ENCODE results near the gene SARM1. TPM values are rescaled to one million over a fixed set of nuclear protein-coding genes. Genes with fewer than 3 reads are reported as not detected.

SARM1 gene
- total RNA-seq, 1 donor from 2014 or later: 12.8 TPM

GRCh38 chr17:28399808-28400207, 28.3 kb downstream of the SARM1 start:
- Mint-ChIP-seq H3K9me3 (ENCODE audit: unreplicated experiment) (no peaks in the 10 kb centered on the region), H3K4me1 (ENCODE audit: low read depth, unreplicated experiment) (peaks cover 15% of the 10 kb centered on the region), H3K27me3 (ENCODE audit: low read depth, unreplicated experiment) (peaks cover 13% of the 10 kb centered on the region), H3K27ac (ENCODE audit: unreplicated experiment) (no peak overlapping the region), H3K4me3 (ENCODE audit: unreplicated experiment) (no peak overlapping the region), H3K36me3 (ENCODE audit: low read depth, unreplicated experiment) (peaks cover 17% of the 10 kb centered on the region)
- H3K79me2 ChIP-seq (ENCODE audit: insufficient read depth, low read length): no peaks in the 10 kb centered on the region
- no peak overlapping the region for H3K4me3 ChIP-seq (ENCODE audit: insufficient read depth, low read depth, low read length)
- no peaks in the 10 kb centered on the region for H3K9me3 ChIP-seq (ENCODE audit: insufficient read depth, low read depth, low read length)
- H3K4me1 ChIP-seq (ENCODE audit: insufficient read depth, low read length): no peaks in the 10 kb centered on the region
- DNase-seq (ENCODE audit: low read depth): no peak
- H3K9ac ChIP-seq (ENCODE audit: low read length): no peak overlapping the region
- H3K36me3 ChIP-seq (ENCODE audit: insufficient read depth, low read length): no peaks in the 10 kb centered on the region
- H4K20me1 ChIP-seq (ENCODE audit: insufficient read depth, low read length): peaks cover 5% of the 10 kb centered on the region
- no peak overlapping the region for H3K4me2 ChIP-seq (ENCODE audit: low read length)
- H2AFZ ChIP-seq (ENCODE audit: low read depth, low read length): no peak overlapping the region
- H3K27me3 ChIP-seq (ENCODE audit: insufficient read depth, low read length): peaks cover 2% of the 10 kb centered on the region
- no peak for FAIRE-seq
- TF ChIP-seq EZH2 (IDR thresholded peaks at IDR 0.05; ENCODE audit: insufficient read depth, low read length) (no peak), CTCF (IDR thresholded peaks at IDR 0.05; ENCODE audit: insufficient read depth, low read depth, low read length) (no peak)
- H3K27ac ChIP-seq (ENCODE audit: low read depth, low read length): no peak overlapping the region

- Histone ChIP-seq H3K9me3 (ENCODE audit: insufficient read depth, low read depth, low read length) (no peaks in the 10 kb centered on the region), H3K9ac (ENCODE audit: low read length) (no peak overlapping the region), H3K4me1 (ENCODE audit: insufficient read depth, low read length) (peaks cover 6% of the 10 kb centered on the region), H3K36me3 (ENCODE audit: insufficient read depth, low read length) (no peaks in the 10 kb centered on the region), H4K20me1 (ENCODE audit: insufficient read depth, low read length) (peaks cover 5% of the 10 kb centered on the region), H3K4me3 (ENCODE audit: insufficient read depth, low read depth, low read length) (no peak overlapping the region), H3K79me2 (ENCODE audit: insufficient read depth, low read length) (no peaks in the 10 kb centered on the region), H3K4me2 (ENCODE audit: low read length) (no peak overlapping the region), H3K27ac (ENCODE audit: low read depth, low read length) (no peak overlapping the region), H3K27me3 (ENCODE audit: insufficient read depth, low read length) (peaks cover 2% of the 10 kb centered on the region), H2AFZ (ENCODE audit: low read depth, low read length) (no peak overlapping the region)
- peaks cover 16% of the 10 kb centered on the region for H3K36me3 Mint-ChIP-seq (ENCODE audit: low read depth, unreplicated experiment)
- peaks cover 18% of the 10 kb centered on the region for H3K27me3 Mint-ChIP-seq (ENCODE audit: low read depth, unreplicated experiment)
- H3K9me3 Mint-ChIP-seq (ENCODE audit: unreplicated experiment): no peaks in the 10 kb centered on the region
- no peak for FAIRE-seq
- no peak overlapping the region for H3K4me3 Mint-ChIP-seq (ENCODE audit: unreplicated experiment)
- TF ChIP-seq EZH2 (IDR thresholded peaks at IDR 0.05; ENCODE audit: insufficient read depth, low read length): no peak
- TF ChIP-seq CTCF (IDR thresholded peaks at IDR 0.05; ENCODE audit: insufficient read depth, low read depth, low read length): no peak
- H3K27ac Mint-ChIP-seq (ENCODE audit: unreplicated experiment): no peak overlapping the region
- peaks cover 8% of the 10 kb centered on the region for H3K4me1 Mint-ChIP-seq (ENCODE audit: low read depth, unreplicated experiment)
- DNase-seq (ENCODE audit: low read depth): no peak
Observed at GRCh38 chr17:28402224-28402630, 30.7 kb downstream of the SARM1 start.

- TF ChIP-seq EZH2 (IDR thresholded peaks at IDR 0.05; ENCODE audit: insufficient read depth, low read length) (no peak), CTCF (IDR thresholded peaks at IDR 0.05; ENCODE audit: insufficient read depth, low read depth, low read length) (no peak)
- peaks cover 18% of the 10 kb centered on the region for H3K27me3 Mint-ChIP-seq (ENCODE audit: low read depth, unreplicated experiment)
- H3K4me3 Mint-ChIP-seq (ENCODE audit: unreplicated experiment): no peak overlapping the region
- no peak overlapping the region for H3K9ac ChIP-seq (ENCODE audit: low read length)
- H3K4me1 Mint-ChIP-seq (ENCODE audit: low read depth, unreplicated experiment): peaks cover 8% of the 10 kb centered on the region
- H2AFZ ChIP-seq (ENCODE audit: low read depth, low read length): no peak overlapping the region
- H3K27ac Mint-ChIP-seq (ENCODE audit: unreplicated experiment): no peak overlapping the region
- no peaks in the 10 kb centered on the region for H3K9me3 ChIP-seq (ENCODE audit: insufficient read depth, low read depth, low read length)
- H4K20me1 ChIP-seq (ENCODE audit: insufficient read depth, low read length): peaks cover 5% of the 10 kb centered on the region
- H3K4me3 ChIP-seq (ENCODE audit: insufficient read depth, low read depth, low read length): no peak overlapping the region
- no peaks in the 10 kb centered on the region for H3K36me3 ChIP-seq (ENCODE audit: insufficient read depth, low read length)
- FAIRE-seq (no peak), DNase-seq (ENCODE audit: low read depth) (no peak)
- H3K4me2 ChIP-seq (ENCODE audit: low read length): no peak overlapping the region
- H3K4me1 ChIP-seq (ENCODE audit: insufficient read depth, low read length): peaks cover 6% of the 10 kb centered on the region
- peaks cover 2% of the 10 kb centered on the region for H3K27me3 ChIP-seq (ENCODE audit: insufficient read depth, low read length)
- no peaks in the 10 kb centered on the region for H3K9me3 Mint-ChIP-seq (ENCODE audit: unreplicated experiment)
- H3K79me2 ChIP-seq (ENCODE audit: insufficient read depth, low read length): no peaks in the 10 kb centered on the region
- peaks cover 13% of the 10 kb centered on the region for H3K36me3 Mint-ChIP-seq (ENCODE audit: low read depth, unreplicated experiment)
- H3K27ac ChIP-seq (ENCODE audit: low read depth, low read length): no peak overlapping the region
Observed at GRCh38 chr17:28402844-28403243, 31.4 kb downstream of the SARM1 start.

Data from astrocyte (in vitro differentiated cells and primary cell).